ENCODE data around the gene EXOC3.
"Not testable (repeated sequence)": the region's sequence is repeated elsewhere in the genome, so short reads cannot be mapped to it uniquely, and the experiment has no call there.

Gene EXOC3

DNA sequence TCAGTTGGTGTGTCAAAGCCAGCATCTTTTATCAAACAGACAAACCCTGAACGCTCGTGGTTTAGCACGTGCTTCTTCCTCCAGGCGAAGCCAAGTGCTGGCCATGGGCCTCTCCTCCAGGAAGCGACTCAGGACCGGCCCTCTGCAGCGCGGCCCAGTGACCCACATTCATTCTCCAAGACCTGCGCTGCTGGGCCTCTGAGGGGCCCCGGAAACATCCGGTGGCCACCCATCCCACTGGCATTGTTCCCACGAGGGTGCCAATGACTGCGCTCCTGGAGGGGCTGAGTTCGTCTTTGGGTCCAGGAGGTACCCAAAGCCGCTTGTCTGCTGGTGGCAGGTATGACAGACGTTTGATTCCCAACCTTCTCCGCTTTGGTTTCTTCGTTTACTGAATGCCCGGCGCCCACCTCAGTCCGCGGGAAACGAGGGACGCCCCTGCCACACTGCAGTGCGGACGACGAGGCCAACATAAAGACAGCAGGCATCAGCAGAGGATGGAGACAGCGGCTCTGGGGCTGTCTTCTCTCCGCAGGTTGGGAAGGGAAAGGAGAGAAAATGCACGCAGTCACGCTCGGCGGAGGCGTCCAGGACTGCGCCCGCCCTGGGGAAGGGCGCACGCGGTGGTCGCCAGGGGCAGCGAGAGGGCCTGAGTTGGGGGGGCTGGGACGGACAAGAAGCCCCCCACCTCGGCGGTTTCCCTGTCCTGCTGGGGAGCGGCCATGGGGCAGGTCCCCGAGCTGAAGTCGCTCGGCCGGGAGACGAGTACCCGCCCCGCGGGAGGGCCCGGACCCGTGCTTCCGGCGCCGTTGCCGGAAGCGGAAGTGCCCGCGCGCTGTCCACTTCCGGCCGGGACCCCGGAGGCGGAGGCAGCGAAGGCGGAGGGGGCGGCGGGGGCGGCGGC lies at the start of gene EXOC3:
Gene EXOC3 (plus strand): TSS at position 842 of the 904 bp plus-strand sequence. CDS start 3,030 bp downstream, outside the sequence.
- peak; percentile 52 for DNase-seq (ENCODE audit: low read depth)
- peak within 1 kb of the TSS; percentile 94 for H3K4me3 ChIP-seq (ENCODE audit: control insufficient read depth, low read depth, low read length)
- no peak for TF ChIP-seq CTCF (conservative IDR thresholded peaks at IDR 0.05; ENCODE audit: control insufficient read depth, insufficient read depth, low read depth, low read length)

DNA sequence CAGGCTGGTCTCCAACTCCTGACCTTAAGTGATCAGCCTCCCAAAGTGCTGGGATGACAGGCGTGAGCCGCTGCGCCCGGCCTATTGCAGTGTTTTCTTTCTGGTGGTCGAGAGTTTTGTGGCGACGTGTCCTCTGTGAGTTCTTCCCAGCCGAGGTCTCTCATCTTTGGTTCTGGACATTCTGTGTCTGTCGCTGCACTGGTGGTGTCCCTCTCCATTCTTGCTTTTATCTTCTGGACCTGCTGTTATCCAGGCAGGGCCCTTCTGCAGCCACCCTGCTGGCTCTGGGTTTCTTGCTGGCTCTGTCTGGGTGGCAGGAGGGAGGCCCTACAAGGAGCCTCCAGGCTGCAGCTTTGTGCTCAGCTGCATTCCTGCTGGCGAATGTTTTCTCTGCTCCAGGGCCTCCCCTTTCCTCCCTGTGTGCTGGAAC lies 49.1 kb upstream of the EXOC3 start:
- no peak overlapping the region for H3K4me3 ChIP-seq (ENCODE audit: control insufficient read depth, low read depth, low read length)
- TF ChIP-seq CTCF (conservative IDR thresholded peaks at IDR 0.05; ENCODE audit: control insufficient read depth, insufficient read depth, low read depth, low read length): no peak
- no peak for DNase-seq (ENCODE audit: low read depth)

- H3K4me3 ChIP-seq (ENCODE audit: control insufficient read depth, low read depth, low read length): no peak overlapping the region
- TF ChIP-seq CTCF (conservative IDR thresholded peaks at IDR 0.05; ENCODE audit: control insufficient read depth, insufficient read depth, low read depth, low read length): no peak
- DNase-seq (ENCODE audit: low read depth): no peak
These were observed 48.3 kb upstream of the EXOC3 start for GRCh38 chr5:394671-395155.

DNA sequence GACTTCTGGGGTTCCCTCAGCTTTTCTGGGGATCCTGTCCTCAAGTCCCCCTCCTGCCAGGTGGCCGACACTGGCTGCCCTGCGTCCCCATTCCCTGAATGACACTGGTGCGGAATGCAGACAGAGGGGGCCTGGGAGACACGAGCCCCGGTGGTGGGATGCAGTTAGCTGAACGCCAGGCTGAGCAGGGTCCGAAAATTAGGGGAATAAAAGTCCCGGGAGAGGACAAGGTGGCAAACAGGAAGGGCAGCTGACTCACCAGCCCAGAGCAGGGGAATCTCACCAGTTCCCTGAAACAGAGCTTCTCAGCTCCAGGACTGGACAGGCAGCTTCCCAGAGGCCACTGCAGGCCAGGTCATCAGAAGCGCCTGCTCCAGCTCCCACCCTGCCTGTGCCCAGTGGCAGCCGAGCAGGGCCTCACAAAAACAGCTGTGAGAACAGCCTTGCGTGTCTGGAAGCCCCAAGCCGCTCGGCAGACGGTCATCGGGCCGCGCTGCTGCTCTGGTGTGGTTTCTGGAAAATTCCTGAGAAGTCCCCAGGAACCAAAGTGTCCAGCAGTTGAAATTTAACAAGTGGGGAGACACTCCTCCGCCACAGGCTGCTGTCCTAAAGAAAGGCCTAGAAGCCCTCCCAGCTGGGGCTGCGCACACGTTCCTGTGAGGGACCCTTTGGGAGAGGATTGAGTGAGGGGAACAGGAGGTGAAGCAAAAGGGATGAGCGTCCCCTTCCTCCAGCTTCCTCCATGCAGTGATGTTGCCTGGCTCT lies 47.6 kb upstream of the EXOC3 start:
- DNase-seq (ENCODE audit: low read depth): peak; percentile 73
- H3K4me3 ChIP-seq (ENCODE audit: control insufficient read depth, low read depth, low read length): no peak overlapping the region
- TF ChIP-seq CTCF (conservative IDR thresholded peaks at IDR 0.05; ENCODE audit: control insufficient read depth, insufficient read depth, low read depth, low read length): no peak

- no peak for TF ChIP-seq CTCF (conservative IDR thresholded peaks at IDR 0.05; ENCODE audit: control insufficient read depth, insufficient read depth, low read depth, low read length)
- H3K4me3 ChIP-seq (ENCODE audit: control insufficient read depth, low read depth, low read length): no peak overlapping the region
- no peak for DNase-seq (ENCODE audit: low read depth)
These were observed 47.0 kb upstream of the EXOC3 start for GRCh38 chr5:395921-396530.

DNA sequence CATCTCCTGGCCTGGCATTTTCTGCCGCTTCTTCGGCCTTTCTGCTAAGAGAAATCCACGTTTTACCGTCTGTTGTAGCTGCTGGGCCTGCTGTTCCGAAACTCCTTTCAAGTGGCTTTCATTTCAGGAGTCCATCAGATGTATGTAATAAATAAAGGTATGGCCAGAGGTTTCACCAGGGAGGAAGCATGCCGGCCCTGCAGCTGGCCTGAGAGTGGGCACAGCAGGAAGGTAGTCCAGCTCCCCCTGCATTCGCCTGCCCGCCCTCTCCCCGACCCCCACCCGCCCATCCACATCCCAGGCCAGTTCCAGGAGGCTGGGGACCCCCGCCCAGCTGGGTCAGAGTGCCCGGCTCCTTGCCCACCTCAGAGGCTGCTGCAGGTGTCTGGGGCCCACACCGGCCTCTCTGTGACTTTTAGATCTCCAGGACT lies 46.4 kb upstream of the EXOC3 start:
- no peak overlapping the region for H3K4me3 ChIP-seq (ENCODE audit: control insufficient read depth, low read depth, low read length)
- TF ChIP-seq CTCF (conservative IDR thresholded peaks at IDR 0.05; ENCODE audit: control insufficient read depth, insufficient read depth, low read depth, low read length): no peak

GRCh38 chr5:398141-398474 lies 44.9 kb upstream of the EXOC3 start:
- H3K4me3 ChIP-seq (ENCODE audit: control insufficient read depth, low read depth, low read length); DNase-seq (ENCODE audit: low read depth): not testable (repeated sequence)

More for the DNA sequence above, 46.4 kb upstream of the EXOC3 start:
- no peak for DNase-seq (ENCODE audit: low read depth)

All from fibroblast of mammary gland (primary cell).